SW480 (cell line): Measurements from ENCODE around the gene LMOD2.

Source experiments
- DNase-seq: peaks from one replicate; pipeline ENCODE4 v3.0.0-alpha.2; 2016; ENCODE audit warnings: low spot score

LMOD2 gene

GRCh38 chr7:123673752-123674398 lies 18.2 kb downstream of the LMOD2 start:
- no peak for DNase-seq

- no peak for DNase-seq
These were observed 18.9 kb downstream of the LMOD2 start for GRCh38 chr7:123674399-123675180.

DNA sequence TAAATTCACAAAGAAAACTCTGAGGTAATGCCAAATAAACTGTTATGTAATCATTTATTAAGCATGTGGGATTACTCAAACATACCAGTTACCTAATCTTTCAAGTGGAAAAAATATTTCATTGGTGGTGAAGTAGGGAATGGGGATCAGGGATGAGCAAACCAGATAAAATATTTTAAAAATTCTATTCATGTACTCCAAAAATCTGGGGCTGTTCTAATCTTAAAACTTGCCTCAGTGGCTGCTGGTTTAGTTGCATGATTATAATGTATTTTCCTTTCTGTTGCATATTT lies 19.5 kb downstream of the LMOD2 start:
- no peak for DNase-seq

- no peak for DNase-seq
These were observed 21.5 kb downstream of the LMOD2 start for GRCh38 chr7:123677061-123677715.

DNA sequence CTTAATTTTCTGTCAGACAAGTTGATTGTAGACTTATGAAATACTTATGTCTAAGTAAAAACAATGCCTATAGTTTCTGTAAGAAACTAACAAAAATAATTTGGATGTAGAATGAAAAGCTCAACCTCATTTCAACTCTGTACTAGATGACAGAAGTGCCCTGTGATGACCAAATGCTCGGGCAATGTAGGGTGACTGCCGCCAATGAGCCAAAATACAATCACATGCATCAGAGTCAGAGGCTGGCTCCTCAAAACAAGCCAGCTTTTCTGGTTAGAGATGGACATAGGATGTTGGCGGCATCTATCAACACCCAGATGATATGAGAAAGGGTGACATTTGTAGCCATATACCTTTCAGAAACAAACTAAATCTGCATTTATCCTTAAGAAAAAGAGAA lies 23.9 kb downstream of the LMOD2 start:
- no peak for DNase-seq

DNA sequence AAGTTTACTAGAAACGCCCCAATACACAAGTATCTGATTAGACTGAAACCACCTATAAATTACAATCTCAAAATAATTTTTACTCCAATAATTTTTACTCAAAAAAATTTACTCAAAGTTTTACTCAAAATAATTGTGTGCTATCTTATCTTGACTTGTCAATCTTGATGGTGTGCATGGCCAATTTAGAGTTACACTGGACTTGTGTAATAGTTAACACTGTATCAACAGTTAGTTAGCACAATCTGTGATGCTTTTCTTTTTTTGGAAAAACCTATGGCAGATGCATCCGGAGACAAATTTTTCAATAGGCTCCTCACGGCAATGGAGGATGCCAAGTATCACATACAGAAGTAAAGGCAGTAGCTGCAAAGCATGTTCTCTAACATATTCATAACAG lies 24.9 kb downstream of the LMOD2 start:
- no peak for DNase-seq

- DNase-seq = no peak
These were observed 25.9 kb downstream of the LMOD2 start for GRCh38 chr7:123681561-123681960.

DNA sequence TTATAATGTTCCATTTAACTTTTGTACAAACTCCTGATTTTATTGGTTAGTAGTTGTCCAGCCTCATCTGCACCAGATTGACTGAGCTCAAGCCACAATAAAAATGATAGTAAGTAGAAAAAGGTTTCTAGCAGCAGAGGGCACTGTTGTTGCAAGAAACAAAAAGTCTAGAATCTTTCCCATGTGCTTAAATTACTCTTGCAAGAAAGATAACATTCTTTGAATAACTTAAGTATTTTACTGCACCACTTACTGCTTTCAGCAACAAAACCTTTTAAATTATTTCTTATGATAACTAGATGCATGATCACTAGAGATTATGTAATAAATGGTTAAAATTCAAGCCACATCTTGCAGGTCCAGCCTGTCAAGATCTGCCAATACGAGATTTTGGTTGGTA lies 27.0 kb downstream of the LMOD2 start:
- peak; percentile 62 for DNase-seq

DNA sequence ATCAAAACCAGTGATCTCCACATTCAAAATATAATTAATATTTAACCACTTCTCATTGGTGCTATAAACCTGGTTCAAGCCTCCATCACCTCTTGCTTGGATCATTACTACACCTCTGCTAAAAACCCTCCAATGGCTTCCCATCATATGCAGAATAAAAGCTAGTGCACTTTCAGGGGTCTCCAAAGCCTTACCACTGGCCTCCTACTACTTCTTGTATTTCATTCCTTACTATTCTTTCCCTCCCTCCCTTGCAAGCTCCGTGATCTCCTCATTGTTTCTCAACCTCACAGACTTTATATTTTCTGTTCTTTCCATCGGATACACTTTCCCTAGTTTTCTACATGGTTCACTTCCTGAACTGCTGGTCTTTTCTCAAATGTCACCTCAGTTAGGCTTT lies 31.5 kb downstream of the LMOD2 start:
- DNase-seq = no peak

- DNase-seq = no peak
These were observed 32.1 kb downstream of the LMOD2 start for GRCh38 chr7:123687727-123688126.

DNA sequence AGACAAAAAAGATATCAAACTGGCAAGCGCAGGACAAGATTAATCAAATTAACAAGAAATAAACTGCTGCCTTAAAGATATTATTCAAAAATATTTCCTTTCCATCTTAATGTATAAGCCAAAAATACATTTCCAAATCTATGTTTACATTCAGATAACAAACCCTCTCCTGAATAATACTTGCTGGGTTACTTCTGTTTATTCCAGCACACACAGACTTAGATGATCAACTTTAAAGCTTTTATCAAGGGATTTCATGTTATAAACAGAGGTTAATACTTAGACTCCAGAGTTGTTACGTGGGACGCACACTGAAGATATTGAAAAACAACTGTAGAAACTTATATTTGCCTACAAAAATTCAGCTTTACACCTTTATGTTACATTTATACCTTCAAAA lies 33.6 kb downstream of the LMOD2 start:
- DNase-seq = no peak

DNA sequence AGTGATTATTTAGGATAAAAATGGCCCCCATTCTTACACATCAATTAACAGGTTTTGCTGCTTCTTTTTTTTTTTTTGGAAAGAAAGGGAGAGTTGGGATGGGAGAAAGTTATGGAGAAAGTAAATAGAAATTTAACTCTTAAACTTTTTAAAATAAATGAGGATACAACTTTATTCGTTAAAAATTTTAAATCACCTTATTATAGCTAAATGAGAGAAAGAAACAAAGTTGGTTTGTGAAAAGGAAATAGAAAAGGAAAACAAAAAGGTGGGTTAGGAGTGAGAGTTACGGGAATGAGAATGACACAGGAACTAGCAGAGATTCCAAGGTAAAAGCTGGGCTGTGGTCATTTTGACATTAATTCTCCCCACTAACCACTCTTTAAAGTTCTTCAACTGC lies 34.9 kb downstream of the LMOD2 start:
- DNase-seq = no peak

GRCh38 chr7:123692471-123692877 lies 36.8 kb downstream of the LMOD2 start:
- DNase-seq = no peak

DNA sequence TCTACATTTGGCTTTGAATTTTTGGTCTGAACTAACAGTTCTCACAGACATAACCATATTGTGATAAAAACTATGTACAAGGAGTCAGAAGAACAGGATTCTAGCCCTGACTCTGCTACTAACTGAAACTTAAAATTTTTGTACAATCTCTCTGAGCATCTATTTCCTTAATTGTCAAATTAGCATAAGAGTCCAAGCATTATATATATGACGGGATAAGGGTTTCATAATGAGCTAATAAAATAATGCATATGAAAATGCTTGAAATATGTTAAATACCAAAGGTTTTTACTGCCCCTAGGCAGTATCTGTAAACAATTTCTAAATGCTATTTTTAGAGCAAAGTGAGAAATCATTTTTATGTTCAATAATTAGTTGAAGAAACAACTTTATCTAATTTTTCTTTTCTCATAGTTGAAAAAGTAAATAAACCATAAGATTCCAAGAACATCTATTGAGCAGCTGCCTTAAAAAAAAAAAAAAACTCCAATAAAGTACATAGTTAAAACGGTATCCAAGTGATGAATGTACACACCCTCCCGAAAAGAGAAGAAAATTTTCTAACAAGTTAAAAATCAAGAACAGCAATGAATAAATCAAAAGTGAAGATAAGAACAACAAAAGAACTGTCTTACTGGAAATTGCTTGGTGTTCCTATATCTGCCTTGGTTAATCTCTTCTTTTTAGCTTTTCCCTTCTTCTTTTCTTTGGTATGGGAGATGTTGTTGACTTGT lies 40.4 kb downstream of the LMOD2 start:
- DNase-seq = no peak

GRCh38 chr7:123705211-123705901 lies 49.7 kb downstream of the LMOD2 start:
- no peak for DNase-seq

- no peak for DNase-seq
These were observed 53.9 kb downstream of the LMOD2 start for GRCh38 chr7:123709525-123709924.

GRCh38 chr7:123710683-123711082 lies 55.0 kb downstream of the LMOD2 start:
- no peak for DNase-seq

DNA sequence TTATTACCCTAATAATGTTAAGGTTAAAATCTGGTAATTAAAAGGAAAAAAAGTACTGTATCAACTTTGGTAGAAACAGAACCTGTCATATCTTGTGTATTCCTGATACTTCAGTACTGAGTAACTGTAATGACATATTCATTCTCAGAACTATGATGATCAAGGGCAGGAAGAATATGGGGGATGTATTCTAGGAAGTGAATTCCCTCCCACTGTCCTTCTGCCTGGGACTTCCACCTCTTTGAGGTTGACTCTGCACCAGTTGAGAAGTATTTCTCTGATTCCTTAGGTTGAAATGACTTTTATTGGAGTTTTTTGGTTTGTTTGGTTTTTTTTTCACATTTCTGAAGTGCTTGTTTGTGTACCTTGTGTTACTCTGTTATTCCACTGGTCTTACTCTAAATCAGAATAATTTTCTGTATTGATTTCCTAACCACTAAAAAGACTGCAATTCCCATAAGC lies 56.2 kb downstream of the LMOD2 start:
- no peak for DNase-seq

- DNase-seq = no peak
These were observed 57.0 kb downstream of the LMOD2 start for GRCh38 chr7:123712619-123713018.
